NCI-H2227 (cell line): Measurements from ENCODE around the gene MYO9B.
A peak's percentile ranks its signal among the peaks of the same experiment; 100 is the strongest.

Experiments used
- DNase-seq: peaks from one replicate; lab custom pipeline; 2025; ENCODE audit not compliant: unreplicated experiment; lab: John Stamatoyannopoulos, UW

Gene MYO9B

DNA sequence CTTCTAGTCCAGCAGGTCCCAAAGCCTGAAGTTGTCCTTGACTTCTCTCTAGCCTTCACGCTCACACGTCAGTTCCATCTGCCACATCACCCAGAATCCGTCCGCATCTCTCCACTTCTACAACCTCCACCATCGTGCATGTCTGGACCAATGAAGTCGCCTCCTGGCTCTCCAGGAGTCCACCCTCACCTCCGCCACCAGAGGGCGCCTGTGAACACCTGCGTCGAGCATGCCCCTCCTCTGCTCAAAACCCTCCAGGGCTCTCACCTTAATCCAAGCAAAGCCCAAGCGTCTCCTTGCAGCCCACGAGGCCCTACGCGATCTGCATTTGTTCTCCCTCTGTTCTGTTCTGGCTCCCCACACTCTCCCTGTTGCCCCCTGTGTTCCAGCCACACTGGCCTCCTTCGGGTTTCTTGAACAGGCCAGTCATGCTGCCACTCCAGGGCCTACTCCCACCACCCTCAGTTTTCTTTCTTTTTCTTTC lies 185.3 kb downstream of the MYO9B start:
- peak; percentile 26 for DNase-seq

DNA sequence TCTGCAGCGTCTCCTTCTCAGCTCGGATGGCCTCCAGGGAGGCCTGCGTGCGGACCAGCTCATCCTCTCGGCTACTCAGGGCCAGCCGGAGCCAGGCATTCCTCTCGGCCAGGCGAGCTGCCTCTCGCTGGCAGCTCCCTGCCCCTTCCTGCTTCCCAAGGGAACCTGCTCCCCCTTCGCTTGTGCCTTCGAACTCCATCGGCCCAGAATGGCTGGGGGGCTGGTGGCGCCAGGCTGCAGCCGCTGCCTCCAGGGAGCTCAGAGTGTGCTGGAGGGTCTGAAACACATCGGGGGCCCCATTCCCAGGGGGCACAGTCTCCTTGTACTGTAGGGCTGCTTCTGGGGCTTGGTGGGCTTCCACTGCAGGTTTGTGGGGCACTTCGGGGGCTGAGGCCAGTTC lies 187.0 kb downstream of the MYO9B start:
- DNase-seq = no peak
